ENCODE measurements around the gene ARHGAP20.

GRCh38 chr11:110544779-110545178 lies 167.5 kb downstream of the ARHGAP20 start:
- TF ChIP-seq TAF1 (IDR thresholded peaks at IDR 0.05; ENCODE audit: borderline replicate concordance, low read depth, low read length): no peak
- no peak for TF ChIP-seq POLR2A (IDR thresholded peaks at IDR 0.05; ENCODE audit: low read depth, low read length)
